Activated CD4-positive, alpha-beta T cell treated with anti-CD3 and anti-CD28 coated beads, Interleukin-2, amount 10 ng/mL, durations not matched to agents 7 days and 5 days (primary cell): ENCODE data around the gene ZNF398. TPM values are rescaled to one million over a fixed set of nuclear protein-coding genes. Genes with fewer than 3 reads are reported as not detected.

Source experiments
- CTCF ChIA-PET: fragments of 350-600 bp; sonication (Branson Sonifier 250); formaldehyde crosslinking; loops from one replicate; lab custom pipeline; 2021; ENCODE audit warnings: antibody characterized with exemption; lab: Charles Lee
- POLR2A ChIA-PET: fragments of 350-600 bp; sonication (Branson Sonifier 250); formaldehyde crosslinking; loops from one replicate; lab custom pipeline; 2021; ENCODE audit warnings: antibody characterized with exemption; lab: Charles Lee
- DNase-seq: peaks from one replicate; pipeline ENCODE4 v3.0.0-alpha.2; 2020
- H3K27ac Mint-ChIP-seq: one replicate; pipeline ENCODE4 v1.8.0; 2021; ENCODE audit warnings: mild to moderate bottlenecking, moderate library complexity, mixed read lengths
- H3K27me3 Mint-ChIP-seq: one replicate; pipeline ENCODE4 v1.8.0; 2021; ENCODE audit warnings: mixed read lengths
- H3K36me3 Mint-ChIP-seq: one replicate; pipeline ENCODE4 v1.8.0; 2021; ENCODE audit warnings: low read depth, mixed read lengths
- H3K4me1 Mint-ChIP-seq: one replicate; pipeline ENCODE4 v1.8.0; 2021; ENCODE audit warnings: mixed read lengths
- H3K4me3 Mint-ChIP-seq: one replicate; pipeline ENCODE4 v1.8.0; 2021; ENCODE audit warnings: mild to moderate bottlenecking, moderate library complexity, mixed read lengths
- H3K9me3 Mint-ChIP-seq: one replicate; pipeline ENCODE4 v1.8.0; 2021; ENCODE audit warnings: mixed read lengths
- total RNA-seq, 2 experiments: library from RNA; stranded (reverse); gene quantifications; one replicate each; pipeline ENCODE4 v1.2.3, GENCODE V29; 2021

Gene ZNF398
- total RNA-seq, 2 experiments from 2014 or later, result 15.3 to 17.1 TPM

GRCh38 chr7:149188213-149188612 lies 41.0 kb downstream of the ZNF398 start:
- Mint-ChIP-seq H3K36me3 (peaks cover 1% of the 10 kb centered on the region), H3K27me3 (peaks cover 8% of the 10 kb centered on the region), H3K4me3 (no peak overlapping the region), H3K4me1 (peaks cover 16% of the 10 kb centered on the region), H3K9me3 (no peaks in the 10 kb centered on the region), H3K27ac (no peak overlapping the region)
- ChIA-PET POLR2A (no interaction called here), CTCF (interaction anchor here (1.4 kb wide), 1 partner anchor 74 kb away, joined by 3 read pairs; the partner anchor contains the start of gene ZNF783)
- DNase-seq, result no peak

- no peaks in the 10 kb centered on the region for H3K9me3 Mint-ChIP-seq
- no peak overlapping the region for H3K27ac Mint-ChIP-seq
- no peak for DNase-seq
- no peaks in the 10 kb centered on the region for H3K36me3 Mint-ChIP-seq
- peaks cover 8% of the 10 kb centered on the region for H3K27me3 Mint-ChIP-seq
- ChIA-PET POLR2A (no interaction called here), CTCF (interaction anchor here (1.4 kb wide), 1 partner anchor 73 kb away, joined by 3 read pairs; the partner anchor contains the start of gene ZNF783)
- H3K4me1 Mint-ChIP-seq, result peaks cover 15% of the 10 kb centered on the region
- no peak overlapping the region for H3K4me3 Mint-ChIP-seq
Measured at GRCh38 chr7:149188637-149189259, 41.5 kb downstream of the ZNF398 start.

DNA sequence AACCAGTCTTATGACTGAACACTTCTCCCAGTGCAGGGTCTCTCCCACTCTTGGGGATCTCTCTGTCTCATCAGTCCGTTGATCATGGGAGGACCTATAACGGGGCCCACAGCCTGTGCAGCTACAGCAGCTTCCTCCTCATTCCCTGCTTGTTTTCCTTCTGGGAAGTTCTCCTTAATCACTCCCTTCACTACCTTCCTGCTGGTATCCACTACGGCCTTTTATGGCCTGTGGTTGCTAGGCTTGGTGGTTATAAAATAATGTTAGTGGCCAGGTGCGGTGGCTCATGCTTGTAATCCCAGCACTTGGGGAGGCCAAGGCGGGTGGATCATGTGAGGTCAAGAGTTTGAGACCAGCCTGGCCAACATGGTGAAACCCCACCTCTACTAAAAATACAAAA lies 44.6 kb downstream of the ZNF398 start:
- POLR2A ChIA-PET, result no interaction called here
- Mint-ChIP-seq H3K27me3 (peaks cover 8% of the 10 kb centered on the region), H3K9me3 (no peaks in the 10 kb centered on the region), H3K4me3 (no peak overlapping the region), H3K4me1 (peaks cover 26% of the 10 kb centered on the region), H3K27ac (peak overlapping the region; percentile 87), H3K36me3 (peaks cover 2% of the 10 kb centered on the region)
- DNase-seq, result no peak
- CTCF ChIA-PET, result interaction anchor here (1.1 kb wide), 1 partner anchor 70 kb away, joined by 3 read pairs; the partner anchor contains the start of gene ZNF783

DNA sequence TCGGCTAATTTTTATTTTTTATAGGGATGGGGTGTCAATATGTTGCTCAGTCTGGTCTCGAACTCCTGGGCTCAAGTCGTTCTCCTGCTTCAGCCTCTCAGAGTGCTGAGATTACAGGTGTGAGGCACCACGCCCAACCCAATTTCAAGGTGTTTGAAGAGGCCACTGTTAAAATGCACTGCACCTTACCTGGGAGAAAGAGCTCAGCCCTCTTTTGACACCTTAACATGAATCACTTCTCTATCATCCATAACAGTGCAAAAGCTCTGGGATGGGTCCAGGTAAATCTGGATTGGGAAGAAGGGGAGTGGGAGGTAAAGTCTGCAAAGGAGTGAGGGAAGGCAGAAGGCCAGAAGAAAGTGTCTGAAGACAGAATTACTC lies 47.5 kb downstream of the ZNF398 start:
- POLR2A ChIA-PET, result no interaction called here
- Mint-ChIP-seq H3K36me3 (peaks cover 17% of the 10 kb centered on the region), H3K4me1 (peaks cover 48% of the 10 kb centered on the region)

GRCh38 chr7:149195180-149196150 lies 48.2 kb downstream of the ZNF398 start, which contains the start of gene ZNF282:
Gene ZNF282 (plus strand): TSS chr7:149195546. CDS start chr7:149195590, 44 bp downstream.
- peak within 1 kb of the TSS; percentile 90 for H3K27ac Mint-ChIP-seq
- H3K27me3 Mint-ChIP-seq, result peaks cover 4% of the 10 kb centered on the region
- ChIA-PET POLR2A (no interaction called here), CTCF (interaction anchor here (0.6 to 3.4 kb wide), 22 partner anchors 9 to 431 kb away, joined by 3 to 21 read pairs (median 4); partner anchors contain the start of gene ZNF398)
- DNase-seq, result peak; percentile 74
- no peaks in the 10 kb centered on the region for H3K9me3 Mint-ChIP-seq
- H3K36me3 Mint-ChIP-seq, result peaks cover 22% of the 10 kb centered on the region
- H3K4me1 Mint-ChIP-seq, result peaks cover 52% of the 10 kb centered on the region
- peak within 1 kb of the TSS; percentile 93 for H3K4me3 Mint-ChIP-seq

More for the DNA sequence above, 47.5 kb downstream of the ZNF398 start:
- no peak for DNase-seq
- peak overlapping the region; percentile 11 for H3K27ac Mint-ChIP-seq
- CTCF ChIA-PET, result interaction anchor here (1.0 to 3.4 kb wide), 15 partner anchors 9 to 431 kb away, joined by 3 to 21 read pairs (median 5); partner anchors contain the start of gene ZNF398
- no peaks in the 10 kb centered on the region for H3K9me3 Mint-ChIP-seq
- peaks cover 6% of the 10 kb centered on the region for H3K27me3 Mint-ChIP-seq
- peak overlapping the region; percentile 81 for H3K4me3 Mint-ChIP-seq

GRCh38 chr7:149196151-149196704 lies 49.0 kb downstream of the ZNF398 start:
- peak overlapping the region; percentile 93 for H3K4me3 Mint-ChIP-seq
- peaks cover 2% of the 10 kb centered on the region for H3K27me3 Mint-ChIP-seq
- peak; percentile 14 for DNase-seq
- peaks cover 52% of the 10 kb centered on the region for H3K4me1 Mint-ChIP-seq
- H3K27ac Mint-ChIP-seq, result peak overlapping the region; percentile 90
- no peaks in the 10 kb centered on the region for H3K9me3 Mint-ChIP-seq
- CTCF ChIA-PET, result interaction anchor here (0.6 to 3.4 kb wide), 16 partner anchors 8 to 675 kb away, joined by 3 to 21 read pairs (median 4); partner anchors contain the start of gene ZNF398
- POLR2A ChIA-PET, result no interaction called here
- H3K36me3 Mint-ChIP-seq, result peaks cover 28% of the 10 kb centered on the region

DNA sequence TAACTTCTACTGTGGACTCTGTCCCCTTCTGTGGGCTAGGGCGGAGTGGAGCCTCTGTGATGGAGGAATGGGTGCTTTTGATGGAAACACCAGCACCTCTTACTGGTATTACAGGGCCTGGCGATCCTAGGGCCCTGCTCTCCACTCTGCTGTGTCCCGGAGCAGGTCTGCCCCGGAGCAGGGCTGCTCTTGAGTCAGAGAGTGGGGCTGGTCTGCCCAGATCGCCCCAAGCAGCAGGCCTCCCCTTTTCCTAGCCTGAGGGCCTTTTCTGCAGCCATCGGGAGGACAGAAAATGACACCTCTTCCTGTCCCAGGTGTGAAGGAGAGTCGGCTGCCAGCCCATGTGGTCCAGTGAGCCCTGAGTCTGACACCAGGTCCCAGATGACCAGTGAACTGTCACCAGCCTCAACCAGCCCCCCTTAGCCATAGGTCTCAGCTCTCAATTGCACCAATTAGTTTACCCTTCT lies 49.5 kb downstream of the ZNF398 start:
- Mint-ChIP-seq H3K9me3 (no peaks in the 10 kb centered on the region), H3K27ac (peak overlapping the region; percentile 90), H3K36me3 (peaks cover 31% of the 10 kb centered on the region), H3K4me3 (peak overlapping the region; percentile 93), H3K27me3 (peaks cover 2% of the 10 kb centered on the region), H3K4me1 (peaks cover 50% of the 10 kb centered on the region)
- ChIA-PET POLR2A (no interaction called here), CTCF (interaction anchor here (0.6 to 3.4 kb wide), 6 partner anchors 11 to 675 kb away, joined by 3 to 21 read pairs (median 4); partner anchors contain the start of gene ZNF398)
- no peak for DNase-seq

GRCh38 chr7:149197675-149198074 lies 50.4 kb downstream of the ZNF398 start:
- peaks cover 34% of the 10 kb centered on the region for H3K36me3 Mint-ChIP-seq
- DNase-seq, result no peak
- ChIA-PET CTCF (interaction anchor here (0.7 to 3.4 kb wide), 2 partner anchors 50 to 113 kb away, joined by 3 to 21 read pairs; partner anchors contain the start of gene ZNF398), POLR2A (no interaction called here)
- H3K4me3 Mint-ChIP-seq, result peak overlapping the region; percentile 93
- peak overlapping the region; percentile 54 for H3K27ac Mint-ChIP-seq
- H3K27me3 Mint-ChIP-seq, result peaks cover under 1% of the 10 kb centered on the region
- peaks cover 51% of the 10 kb centered on the region for H3K4me1 Mint-ChIP-seq
- H3K9me3 Mint-ChIP-seq, result no peaks in the 10 kb centered on the region

GRCh38 chr7:149198161-149198816 lies 51.0 kb downstream of the ZNF398 start:
- Mint-ChIP-seq H3K36me3 (peaks cover 40% of the 10 kb centered on the region), H3K9me3 (no peaks in the 10 kb centered on the region), H3K27ac (no peak overlapping the region), H3K4me3 (no peak overlapping the region), H3K4me1 (peaks cover 56% of the 10 kb centered on the region), H3K27me3 (no peaks in the 10 kb centered on the region)
- DNase-seq, result no peak
- POLR2A ChIA-PET, result interaction anchor here (0.6 kb wide), 1 partner anchor 102 kb away, joined by 3 read pairs; no protein-coding TSS in a partner anchor
- CTCF ChIA-PET, result no interaction called here

DNA sequence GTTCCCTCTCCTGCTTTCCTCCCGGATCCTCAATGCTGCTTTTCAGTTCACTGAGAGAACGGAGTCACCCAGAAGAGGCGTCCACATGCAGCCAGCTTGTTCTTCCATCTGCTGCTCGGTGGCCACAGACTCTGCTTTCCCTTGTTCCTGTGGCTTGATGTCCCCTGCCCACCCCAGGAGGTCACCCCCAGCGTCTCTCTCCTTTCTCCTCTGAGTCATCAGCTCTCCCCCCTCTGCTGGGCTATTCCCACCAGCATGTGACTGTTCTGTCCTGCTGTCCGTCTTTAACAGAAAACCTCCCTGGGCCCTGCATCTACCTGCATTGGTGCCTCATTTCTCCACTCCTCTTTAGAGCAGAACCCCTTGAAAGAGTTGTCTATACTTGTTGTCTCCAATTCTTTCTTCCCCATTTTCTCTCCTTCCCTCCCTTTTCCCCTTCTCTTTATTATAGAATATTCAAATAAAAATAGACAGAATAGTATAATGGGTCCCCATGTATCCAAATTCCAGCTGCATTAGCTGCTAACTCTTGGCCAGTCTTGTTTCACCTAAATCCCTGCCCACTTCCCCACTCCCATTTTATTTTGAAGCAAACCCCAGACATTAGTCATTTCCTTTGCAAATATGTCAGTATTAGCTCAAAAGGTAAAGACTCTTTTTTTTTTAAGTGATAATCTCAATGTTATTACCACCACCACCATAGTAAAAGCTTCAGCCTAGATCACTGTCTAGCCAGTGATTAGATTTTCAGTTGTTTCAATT lies 52.2 kb downstream of the ZNF398 start:
- no peak for DNase-seq
- Mint-ChIP-seq H3K27me3 (no peaks in the 10 kb centered on the region), H3K27ac (no peak overlapping the region), H3K36me3 (peaks cover 51% of the 10 kb centered on the region), H3K9me3 (no peaks in the 10 kb centered on the region), H3K4me1 (peaks cover 63% of the 10 kb centered on the region), H3K4me3 (no peak overlapping the region)
- CTCF ChIA-PET, result interaction anchor here (0.5 to 1.4 kb wide), 2 partner anchors 10 to 236 kb away, joined by 3 to 5 read pairs; no protein-coding TSS in a partner anchor
- POLR2A ChIA-PET, result no interaction called here

DNA sequence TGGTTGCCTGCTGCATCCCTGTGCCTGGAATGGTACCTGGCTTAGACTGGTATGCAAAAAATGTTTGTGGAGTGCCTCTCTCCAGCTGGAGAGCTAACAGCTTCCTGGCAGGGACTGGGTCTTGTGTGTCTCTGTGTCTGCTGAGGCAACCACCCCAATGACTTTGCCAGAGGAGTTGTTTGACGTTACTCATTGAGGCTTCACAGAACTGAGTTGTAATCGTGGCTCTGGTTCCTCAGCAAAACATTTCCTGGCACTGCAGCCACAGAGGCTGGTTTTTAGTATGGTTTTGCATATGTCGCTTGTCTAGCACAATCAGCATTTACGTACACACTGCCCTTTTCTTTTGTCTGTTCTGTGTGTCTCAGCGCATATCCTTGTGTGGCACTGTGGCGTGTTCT lies 55.6 kb downstream of the ZNF398 start:
- peak overlapping the region; percentile 38 for H3K4me3 Mint-ChIP-seq
- H3K4me1 Mint-ChIP-seq, result peaks cover 54% of the 10 kb centered on the region
- ChIA-PET CTCF (interaction anchor here (0.7 kb wide), 1 partner anchor 20 kb away, joined by 3 read pairs; no protein-coding TSS in a partner anchor), POLR2A (no interaction called here)
- no peaks in the 10 kb centered on the region for H3K9me3 Mint-ChIP-seq
- H3K27me3 Mint-ChIP-seq, result no peaks in the 10 kb centered on the region
- H3K36me3 Mint-ChIP-seq, result peaks cover 74% of the 10 kb centered on the region
- H3K27ac Mint-ChIP-seq, result peak overlapping the region; percentile 89
- peak; percentile 38 for DNase-seq
